Stimulated activated CD8-positive, alpha-beta memory T cell treated with anti-CD3 and anti-CD28 coated beads, Interleukin-7, amount 100 ng/mL, for 4 hours (primary cell): ENCODE measurements around the gene MRPL1.
"Not testable (repeated sequence)": the region's sequence is repeated elsewhere in the genome, so short reads cannot be mapped to it uniquely, and the experiment has no call there.

Source experiments
- DNase-seq, 2 donors: peaks; one replicate each; pipeline ENCODE4 v3.0.0-alpha.2; 2020; ENCODE audit warnings: low read depth in 2 of 2

The MRPL1 gene

DNA sequence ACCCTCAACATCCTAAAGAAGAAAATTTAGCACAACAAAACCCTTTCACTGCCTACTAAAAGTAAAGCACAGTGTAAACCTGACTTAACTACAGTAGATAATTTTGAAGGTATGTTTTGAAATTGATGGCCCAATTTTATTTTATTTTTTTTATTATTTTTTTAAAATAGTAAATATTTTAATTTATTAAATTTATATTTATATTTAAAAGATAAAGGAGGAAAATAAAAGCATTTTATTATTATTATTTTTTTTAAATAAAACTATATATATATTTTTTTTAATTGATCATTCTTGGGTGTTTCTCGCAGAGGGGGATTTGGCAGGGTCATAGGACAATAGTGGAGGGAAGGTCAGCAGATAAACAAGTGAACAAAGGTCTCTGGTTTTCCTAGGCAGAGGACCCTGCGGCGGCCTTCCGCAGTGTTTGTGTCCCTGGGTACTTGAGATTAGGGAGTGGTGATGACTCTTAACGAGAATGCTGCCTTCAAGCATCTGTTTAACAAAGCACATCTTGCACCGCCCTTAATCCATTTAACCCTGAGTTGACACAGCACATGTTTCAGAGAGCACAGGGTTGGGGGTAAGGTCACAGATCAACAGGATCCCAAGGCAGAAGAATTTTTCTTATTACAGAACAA lies 120.4 kb downstream of the MRPL1 start:
- DNase-seq = not testable (repeated sequence)

DNA sequence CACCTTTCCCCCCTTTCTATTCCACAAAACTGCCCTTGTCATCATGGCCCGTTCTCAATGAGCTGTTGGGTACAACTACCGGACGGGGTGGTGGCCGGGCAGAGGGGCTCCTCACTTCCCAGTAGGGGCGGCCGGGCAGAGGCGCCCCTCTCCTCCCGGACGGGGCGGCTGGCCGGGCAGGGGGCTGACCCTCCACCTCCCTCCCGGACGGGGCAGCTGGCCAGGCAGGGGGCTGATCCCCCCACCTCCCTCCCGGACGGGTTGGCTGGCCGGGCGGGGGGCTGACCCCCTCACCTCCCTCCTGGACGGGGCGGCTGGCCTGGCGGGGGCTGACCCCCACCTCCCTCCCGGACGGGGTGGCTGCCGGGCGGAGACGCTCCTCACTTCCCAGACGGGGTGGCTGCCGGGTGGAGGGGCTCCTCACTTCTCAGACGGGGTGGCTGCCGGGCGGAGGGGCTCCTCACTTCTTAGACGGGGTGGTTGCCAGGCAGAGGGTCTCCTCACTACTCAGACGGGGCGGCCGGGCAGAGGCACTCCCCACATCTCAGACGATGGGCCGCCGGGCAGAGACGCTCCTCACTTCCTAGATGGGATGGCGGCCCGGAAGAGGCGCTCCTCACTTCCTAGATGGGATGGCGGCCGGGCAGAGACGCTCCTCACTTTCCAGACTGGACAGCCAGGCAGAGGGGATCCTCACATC lies 121.1 kb downstream of the MRPL1 start:
- DNase-seq = not testable (repeated sequence)

DNA sequence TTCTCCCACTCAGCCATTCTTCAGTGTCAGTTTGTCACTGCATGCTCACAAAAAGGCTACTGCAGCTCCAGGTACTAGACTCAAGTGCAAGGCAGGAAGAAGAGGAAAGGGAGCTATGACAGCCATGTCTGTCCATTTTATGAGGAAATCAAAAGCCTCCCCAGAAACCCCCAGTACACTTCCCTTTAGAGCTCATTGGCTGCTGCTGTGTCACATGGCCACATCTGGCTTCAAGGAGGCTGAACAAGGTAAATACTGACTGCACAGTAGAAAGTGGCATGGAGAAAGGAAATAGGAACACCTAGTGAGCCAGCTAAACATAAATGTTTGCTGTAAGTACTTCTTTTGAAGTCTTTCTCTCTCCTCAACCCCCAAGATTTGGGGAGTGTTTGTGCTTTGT lies 127.3 kb downstream of the MRPL1 start:
- DNase-seq = no peak

DNA sequence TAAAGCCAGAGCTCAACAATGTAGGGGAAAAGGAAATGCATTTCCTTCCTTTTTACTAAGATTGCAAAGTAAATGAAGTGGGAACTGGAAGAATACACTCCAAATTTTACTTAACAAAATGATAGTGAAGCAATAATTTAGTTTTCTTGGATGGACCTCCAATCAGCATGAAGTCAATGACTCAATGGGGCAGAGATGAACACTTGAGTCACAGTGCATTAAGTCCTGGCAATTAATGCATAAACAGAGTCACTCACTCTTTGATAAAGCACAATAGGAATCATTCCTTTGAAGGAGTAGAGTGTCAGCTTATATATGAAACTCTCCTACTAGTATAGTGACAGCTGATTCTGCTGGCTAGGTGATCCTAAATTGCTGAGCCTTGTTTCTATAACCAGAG lies 127.8 kb downstream of the MRPL1 start:
- DNase-seq = no peak

DNA sequence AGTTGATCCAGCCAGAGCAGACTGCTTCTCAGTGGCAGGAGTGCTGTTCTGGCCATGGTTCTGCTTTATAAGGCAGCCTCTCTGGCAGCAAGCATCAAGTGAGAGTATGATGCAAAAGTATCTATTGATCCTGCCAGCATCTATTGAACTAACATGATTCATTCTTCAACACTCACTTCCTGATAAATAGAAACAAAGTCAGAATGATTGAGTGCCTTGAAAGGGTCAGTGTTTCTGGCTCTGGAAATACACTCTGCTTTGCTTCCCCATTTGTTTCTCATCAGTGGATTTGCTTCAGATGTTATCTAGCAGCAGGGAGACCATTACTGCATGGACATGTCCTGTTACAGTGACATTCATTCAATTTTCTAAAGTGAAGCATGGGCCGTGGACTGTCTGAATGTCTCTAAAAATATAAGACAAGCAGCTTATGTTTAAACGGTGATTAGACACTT lies 128.3 kb downstream of the MRPL1 start:
- no peak for DNase-seq

DNA sequence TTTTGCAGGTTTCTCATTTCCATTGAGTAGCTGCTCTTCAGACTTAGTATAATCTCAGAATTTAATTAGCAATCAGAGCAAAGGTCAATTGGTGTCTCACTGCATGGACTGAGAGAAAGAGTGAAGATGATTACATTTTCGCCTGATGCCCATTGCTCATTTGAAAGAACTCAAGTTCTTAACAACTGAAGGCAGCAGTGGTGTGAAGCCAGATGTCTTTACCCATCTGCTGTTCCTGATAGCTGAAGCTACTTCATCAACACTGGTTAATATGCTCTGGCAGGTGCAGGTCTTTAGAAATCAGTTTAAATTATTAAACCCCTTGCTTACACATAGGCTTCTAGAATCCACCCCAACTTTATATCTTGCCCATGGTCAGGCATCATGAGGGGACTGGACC lies 130.0 kb downstream of the MRPL1 start:
- DNase-seq = no peak

DNA sequence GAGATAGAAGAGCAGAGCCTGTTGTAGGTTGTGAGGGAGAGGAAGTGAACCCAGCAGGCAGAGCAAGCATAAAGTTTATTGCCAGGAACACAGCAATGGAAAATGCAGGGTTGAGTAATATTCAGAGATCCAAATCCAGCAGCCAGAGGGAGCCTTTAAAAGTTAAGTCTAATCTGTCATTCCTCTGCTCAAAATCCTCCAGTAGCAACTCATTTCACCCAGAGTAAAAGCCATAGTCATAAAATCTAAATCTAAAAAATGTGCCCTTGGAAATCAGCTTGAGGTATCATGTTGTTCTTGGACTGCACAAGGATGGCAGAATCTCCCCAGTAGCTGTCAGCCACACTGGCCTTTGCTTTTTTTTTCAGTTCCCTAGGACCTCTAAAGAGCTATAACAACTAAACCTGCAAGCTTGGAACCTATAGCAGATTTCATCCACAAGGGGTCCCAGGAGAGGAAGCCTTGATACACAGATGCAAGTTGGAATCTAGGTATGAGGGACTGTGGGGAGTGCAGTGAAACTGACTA lies 131.6 kb downstream of the MRPL1 start:
- DNase-seq = no peak

DNA sequence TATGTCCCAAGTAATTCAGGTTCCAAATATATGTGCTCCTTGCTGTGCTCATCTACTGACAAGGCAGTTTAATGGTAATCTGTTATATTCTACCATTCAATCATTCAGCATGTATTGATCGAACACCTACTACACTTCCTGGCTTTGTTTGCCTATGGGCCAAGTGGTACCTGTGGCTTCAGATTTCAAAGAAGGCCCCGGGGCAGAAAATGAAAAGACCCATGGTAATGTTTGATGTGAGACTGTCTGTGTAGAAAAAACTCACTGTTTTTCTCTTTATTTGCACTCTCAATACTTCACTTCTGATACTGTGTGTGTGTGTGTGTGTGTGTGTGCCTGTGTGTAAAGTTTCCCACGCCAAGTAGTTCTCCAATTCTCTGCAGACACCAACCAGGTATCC lies 133.4 kb downstream of the MRPL1 start:
- DNase-seq = no peak

DNA sequence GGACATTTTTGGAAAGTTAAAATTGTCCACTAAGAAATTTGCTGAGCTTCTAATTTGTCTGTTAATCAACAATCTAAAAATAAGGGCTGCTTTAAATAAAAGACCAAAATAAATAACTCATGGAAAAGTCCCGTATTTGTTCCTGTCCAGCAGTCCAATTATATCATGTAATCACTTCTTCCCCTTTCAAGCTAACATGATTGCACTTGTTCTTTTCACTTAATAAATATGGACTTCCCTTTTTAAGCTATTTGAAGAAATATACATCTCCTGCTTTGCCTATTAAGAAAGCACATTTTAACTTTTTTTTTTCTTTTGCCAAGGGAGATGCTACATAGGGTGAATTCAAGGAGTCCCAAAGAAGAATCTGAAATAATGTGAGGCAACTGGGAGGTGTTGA lies 138.9 kb downstream of the MRPL1 start:
- DNase-seq = no peak

DNA sequence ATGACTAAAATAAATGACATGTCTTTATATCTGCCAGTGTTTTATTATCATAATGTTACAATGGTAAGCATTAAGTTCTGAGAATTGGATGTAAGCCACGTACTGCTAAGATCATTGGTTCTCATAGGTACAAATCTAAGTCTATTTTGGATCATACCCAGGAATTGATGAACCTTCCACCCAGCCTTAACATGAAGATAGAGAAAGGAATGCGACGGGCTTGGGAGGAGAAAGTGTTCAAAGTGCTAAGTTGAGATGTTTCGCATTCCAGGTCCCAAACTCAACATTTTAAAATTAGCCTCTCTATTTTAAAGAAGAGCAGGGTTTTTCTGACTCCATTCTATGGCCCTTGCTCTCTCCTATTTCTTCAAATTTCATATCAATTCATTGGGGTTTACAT lies 139.6 kb downstream of the MRPL1 start:
- no peak for DNase-seq
